ENCODE data around the gene SIN3B. TPM values are rescaled to one million over a fixed set of nuclear protein-coding genes. Genes with fewer than 3 reads are reported as not detected.
"Not testable (repeated sequence)": the region's sequence is repeated elsewhere in the genome, so short reads cannot be mapped to it uniquely, and the experiment has no call there.

The SIN3B gene
- 29.0 TPM for polyA plus RNA-seq (2012; ENCODE audit: insufficient read depth, insufficient read length)

GRCh38 chr19:16829010-16829821 is at the start of gene SIN3B:
SIN3B (plus strand) TSS chr19:16829398; CDS start chr19:16829421, 23 bp downstream.
- peak within 1 kb of the TSS; percentile 83 for H3K4me3 ChIP-seq (ENCODE audit: low read length)
- DNase-seq (ENCODE audit: low read depth, low spot score) = peak; percentile 84

GRCh38 chr19:16779539-16780163 is 49.5 kb upstream of the SIN3B start:
- no peak overlapping the region for H3K4me3 ChIP-seq (ENCODE audit: low read length)
- DNase-seq (ENCODE audit: low read depth, low spot score) = no peak

- DNase-seq (ENCODE audit: low read depth, low spot score) = no peak
Measured at GRCh38 chr19:16782719-16783118, 46.5 kb upstream of the SIN3B start.

DNA sequence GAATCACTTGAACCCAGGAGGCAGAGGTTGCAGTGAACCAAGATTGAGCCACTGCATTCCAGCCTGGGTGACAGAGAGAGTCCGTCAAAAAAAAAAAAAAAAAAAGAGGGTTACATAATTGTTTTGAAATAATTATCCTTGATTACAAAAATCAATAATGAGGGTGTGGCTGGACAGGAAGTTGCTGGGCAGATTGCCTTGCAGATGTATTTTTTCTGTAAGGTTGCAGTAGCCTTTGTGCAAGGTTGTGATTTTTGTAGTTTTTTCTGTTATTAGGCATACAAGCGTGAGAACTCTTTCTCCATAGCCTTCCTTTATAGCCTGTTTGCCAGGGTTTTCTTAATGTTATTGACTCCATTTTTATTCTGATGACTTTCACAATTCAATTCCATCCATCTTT is 40.7 kb upstream of the SIN3B start:
- DNase-seq (ENCODE audit: low read depth, low spot score) = no peak
- H3K4me3 ChIP-seq (ENCODE audit: low read length) = no peak overlapping the region

More at GRCh38 chr19:16782719-16783118, 46.5 kb upstream of the SIN3B start:
- H3K4me3 ChIP-seq (ENCODE audit: low read length) = no peak overlapping the region

DNA sequence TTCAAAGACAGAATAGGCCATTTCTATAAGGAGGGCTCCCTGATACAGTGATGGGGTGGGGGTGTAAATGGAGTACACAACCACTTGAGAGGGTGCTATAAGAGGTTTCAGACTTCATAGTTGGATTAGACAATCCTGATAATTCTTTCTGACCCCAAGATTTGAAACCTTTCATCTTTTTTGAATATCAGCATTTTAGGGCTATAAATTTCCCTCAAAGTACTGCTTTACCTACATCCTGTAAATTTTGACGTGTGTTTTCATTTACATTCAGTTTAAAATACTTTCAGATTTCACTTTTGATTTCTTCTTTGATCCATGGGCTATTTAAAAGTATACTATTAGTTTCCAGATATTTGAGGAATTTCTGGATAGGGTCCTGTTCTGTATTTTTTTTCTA is 40.0 kb upstream of the SIN3B start:
- no peak overlapping the region for H3K4me3 ChIP-seq (ENCODE audit: low read length)
- no peak for DNase-seq (ENCODE audit: low read depth, low spot score)

- H3K4me3 ChIP-seq (ENCODE audit: low read length) = no peak overlapping the region
- DNase-seq (ENCODE audit: low read depth, low spot score) = no peak
Measured at GRCh38 chr19:16790051-16790450, 39.1 kb upstream of the SIN3B start.

- H3K4me3 ChIP-seq (ENCODE audit: low read length) = no peak overlapping the region
- no peak for DNase-seq (ENCODE audit: low read depth, low spot score)
Measured at GRCh38 chr19:16791942-16792341, 37.3 kb upstream of the SIN3B start.

DNA sequence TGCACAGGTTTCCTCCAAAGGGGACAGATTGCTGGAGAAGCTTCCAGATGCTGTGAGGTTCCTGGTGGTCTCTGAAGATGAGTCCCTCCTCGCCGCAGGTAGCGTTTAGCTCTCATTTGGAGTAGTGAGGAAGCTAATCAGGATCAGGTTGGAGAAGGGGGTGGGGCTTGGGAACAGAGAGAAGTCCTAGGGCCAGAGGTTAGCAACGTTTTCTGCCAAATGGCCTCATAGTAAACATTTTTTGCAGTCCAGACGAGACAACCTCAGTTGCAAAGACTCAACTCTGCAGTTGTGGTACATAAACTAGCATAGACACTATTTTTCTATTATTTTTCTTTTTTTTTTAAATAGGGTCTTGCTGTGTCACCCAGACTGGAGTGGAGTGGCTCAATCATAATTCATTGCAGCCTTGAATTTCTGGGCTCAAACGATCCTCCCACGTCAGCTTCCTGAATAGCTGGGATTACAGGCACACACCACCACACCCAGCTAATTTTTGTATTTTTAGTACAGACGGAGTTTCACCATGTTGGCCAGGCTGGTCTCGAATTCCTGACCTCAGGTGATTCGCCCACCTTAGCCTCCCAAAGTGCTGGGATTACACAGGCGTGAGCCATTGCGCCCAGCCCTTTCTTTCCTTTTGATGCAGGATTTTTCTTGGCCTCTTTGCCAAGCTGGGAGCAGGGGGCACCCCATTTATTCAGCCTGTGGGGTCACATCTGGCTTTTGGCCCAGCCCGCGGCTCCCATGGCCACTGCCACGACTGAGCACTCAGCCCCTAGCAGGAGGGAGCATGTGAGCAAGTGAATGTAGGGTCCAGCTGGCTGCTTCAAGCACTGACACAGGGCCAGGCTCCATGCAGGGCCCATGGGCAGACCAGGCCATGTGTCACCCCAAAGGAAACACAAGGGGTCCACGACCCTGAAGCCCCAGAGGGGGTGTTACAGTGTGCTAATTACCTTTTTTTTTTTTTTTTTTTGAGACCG is 34.4 kb upstream of the SIN3B start:
- DNase-seq (ENCODE audit: low read depth, low spot score) = no peak
- H3K4me3 ChIP-seq (ENCODE audit: low read length) = no peak overlapping the region

GRCh38 chr19:16795731-16796130 is 33.5 kb upstream of the SIN3B start:
- no peak overlapping the region for H3K4me3 ChIP-seq (ENCODE audit: low read length)
- DNase-seq (ENCODE audit: low read depth, low spot score) = no peak

GRCh38 chr19:16797876-16798275 is 31.3 kb upstream of the SIN3B start:
- no peak overlapping the region for H3K4me3 ChIP-seq (ENCODE audit: low read length)
- DNase-seq (ENCODE audit: low read depth, low spot score) = no peak

- not testable (repeated sequence) for H3K4me3 ChIP-seq (ENCODE audit: low read length); DNase-seq (ENCODE audit: low read depth, low spot score)
Measured at GRCh38 chr19:16798326-16798725, 30.9 kb upstream of the SIN3B start.

DNA sequence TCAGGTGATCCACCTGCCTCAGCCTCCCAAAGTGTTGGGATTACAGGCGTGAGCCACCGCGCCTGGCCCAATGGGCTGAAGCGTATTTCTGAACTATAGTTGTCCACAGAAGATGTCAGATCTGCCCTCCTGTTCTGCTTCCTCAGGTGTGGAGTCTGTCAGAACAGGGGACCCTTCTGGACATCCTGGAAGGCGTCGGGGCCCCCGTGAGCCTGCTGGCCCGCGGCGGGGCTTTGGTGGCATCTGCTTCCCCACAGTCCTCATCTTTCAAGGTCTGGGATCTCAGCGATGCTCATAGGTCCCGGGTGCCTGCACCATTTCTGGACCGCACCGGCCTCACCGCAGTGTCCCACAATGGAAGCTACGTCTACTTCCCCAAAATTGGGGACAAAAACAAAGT is 29.5 kb upstream of the SIN3B start:
- H3K4me3 ChIP-seq (ENCODE audit: low read length) = no peak overlapping the region
- DNase-seq (ENCODE audit: low read depth, low spot score) = no peak

GRCh38 chr19:16801600-16802013 is 27.6 kb upstream of the SIN3B start:
- no peak for DNase-seq (ENCODE audit: low read depth, low spot score)
- no peak overlapping the region for H3K4me3 ChIP-seq (ENCODE audit: low read length)

DNA sequence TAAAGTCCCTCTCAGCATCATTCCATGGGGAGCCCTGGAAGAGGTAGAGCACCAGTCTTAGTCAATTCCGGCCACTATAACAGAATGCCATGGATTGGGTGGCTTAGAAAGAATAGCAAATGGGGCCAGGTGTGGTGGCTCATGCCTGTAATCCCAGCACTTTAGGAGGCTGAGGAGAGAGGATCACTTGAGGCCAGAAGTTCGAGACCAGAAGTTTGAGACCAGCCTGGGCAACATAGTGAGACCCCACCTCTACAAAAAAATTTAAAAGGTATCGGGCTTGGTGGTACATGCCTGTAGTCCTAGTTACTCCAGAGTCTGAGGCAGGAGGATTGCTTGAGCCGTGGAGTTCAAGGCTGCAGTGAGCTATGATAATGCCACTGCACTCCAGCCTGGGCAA is 25.0 kb upstream of the SIN3B start:
- no peak overlapping the region for H3K4me3 ChIP-seq (ENCODE audit: low read length)
- no peak for DNase-seq (ENCODE audit: low read depth, low spot score)

DNA sequence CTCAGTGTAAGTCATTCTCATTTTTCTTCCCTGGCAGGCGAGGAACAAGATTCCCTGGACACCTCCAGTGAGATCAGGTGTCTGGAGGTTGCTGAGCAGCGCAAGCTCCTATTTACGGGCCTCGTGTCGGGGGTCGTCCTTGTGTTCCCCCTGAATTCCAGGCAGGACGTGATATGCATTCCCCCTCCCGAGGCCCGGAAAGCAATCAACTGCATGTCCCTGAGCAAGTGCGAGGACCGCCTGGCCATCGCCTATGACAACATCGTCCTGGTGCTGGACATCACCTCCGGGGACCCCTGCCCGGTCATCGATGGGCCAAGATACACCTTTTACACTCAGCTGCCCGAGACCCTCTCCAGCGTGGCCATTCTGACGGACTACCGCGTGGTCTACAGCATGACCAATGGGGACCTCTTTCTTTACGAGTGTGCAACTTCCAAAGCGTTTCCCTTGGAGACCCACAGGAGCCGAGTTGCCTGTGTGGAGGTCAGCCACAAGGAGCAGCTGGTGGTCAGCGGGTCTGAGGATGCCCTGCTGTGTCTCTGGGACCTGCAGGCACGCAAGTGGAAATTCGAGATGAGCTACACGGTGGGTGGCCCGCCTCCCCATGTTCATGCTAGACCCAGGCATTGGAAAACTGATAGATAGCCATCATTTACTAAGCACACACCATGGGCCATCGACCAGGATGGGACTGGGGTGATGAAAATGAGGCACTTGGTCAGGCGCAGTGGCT is 21.5 kb upstream of the SIN3B start:
- no peak for DNase-seq (ENCODE audit: low read depth, low spot score)
- H3K4me3 ChIP-seq (ENCODE audit: low read length) = no peak overlapping the region

- DNase-seq (ENCODE audit: low read depth, low spot score) = no peak
- H3K4me3 ChIP-seq (ENCODE audit: low read length) = no peak overlapping the region
Measured at GRCh38 chr19:16814526-16815100, 14.6 kb upstream of the SIN3B start.

DNA sequence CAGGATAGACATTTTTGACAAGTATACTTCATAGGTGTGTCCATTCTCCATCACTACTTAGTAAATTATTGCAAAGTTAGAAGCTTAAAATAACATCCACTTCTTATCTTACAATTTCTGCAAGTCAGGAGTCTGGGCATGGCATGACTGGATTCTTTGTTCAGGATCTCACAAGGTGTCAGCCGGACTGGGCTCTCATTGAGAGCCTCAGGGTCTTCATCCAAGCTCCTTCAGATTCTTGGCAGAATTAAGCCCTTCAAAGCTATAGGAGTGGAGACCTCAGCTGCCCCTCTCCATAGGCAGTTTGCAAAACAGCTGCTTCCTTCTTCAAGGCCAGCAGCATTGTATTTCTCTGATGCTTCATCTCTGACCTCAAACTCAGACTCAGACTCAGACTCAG is 9.1 kb upstream of the SIN3B start:
- no peak for DNase-seq (ENCODE audit: low read depth, low spot score)
- no peak overlapping the region for H3K4me3 ChIP-seq (ENCODE audit: low read length)

GRCh38 chr19:16821081-16821480 is 8.1 kb upstream of the SIN3B start:
- DNase-seq (ENCODE audit: low read depth, low spot score) = no peak
- no peak overlapping the region for H3K4me3 ChIP-seq (ENCODE audit: low read length)

GRCh38 chr19:16822648-16823047 is 6.5 kb upstream of the SIN3B start:
- DNase-seq (ENCODE audit: low read depth, low spot score) = no peak

More at GRCh38 chr19:16822648-16823047, 6.5 kb upstream of the SIN3B start:
- H3K4me3 ChIP-seq (ENCODE audit: low read length) = no peak overlapping the region
